Neural cell (in vitro differentiated cells): Measurements from ENCODE around the gene TEX9.

Source experiments
- EP300 ChIP-seq: fragments of 450-650 bp; conservative IDR thresholded peaks from 2 replicates; pipeline ENCODE4 v1.6.1; 2014; ENCODE audit warnings: antibody characterized with exemption, mild to moderate bottlenecking, moderate library complexity; ENCODE audit not compliant: poor library complexity, severe bottlenecking
- EZH2 ChIP-seq: fragments of 200-600, 300-800 bp; shearing (Covaris generic), sonication (generic); IDR thresholded peaks from 2 replicates; pipeline ENCODE4 v1.6.1; 2014; ENCODE audit warnings: antibody characterized with exemption, low read length, borderline replicate concordance, mild to moderate bottlenecking; ENCODE audit not compliant: insufficient read depth, poor library complexity, severe bottlenecking
- MXI1 ChIP-seq: fragments of 450-650 bp; conservative IDR thresholded peaks from 2 replicates; pipeline ENCODE4 v1.6.1; 2014; ENCODE audit warnings: antibody characterized with exemption, mild to moderate bottlenecking; ENCODE audit not compliant: poor library complexity, severe bottlenecking
- RAD21 ChIP-seq: fragments of 450-650 bp; conservative IDR thresholded peaks from 2 replicates; pipeline ENCODE4 v1.6.1; 2014; ENCODE audit warnings: antibody characterized with exemption, mild to moderate bottlenecking, moderate library complexity
- TAF1 ChIP-seq: IDR thresholded peaks from 2 replicates; pipeline ENCODE4 v1.6.1; 2012; ENCODE audit warnings: low read depth
- TF ChIP-seq, protein P1 (sequence below): fragments of 450-650 bp; IDR thresholded peaks from 2 replicates; pipeline ENCODE4 v1.5.1; 2014; ENCODE audit warnings: antibody characterized with exemption, mild to moderate bottlenecking, moderate library complexity; ENCODE audit not compliant: poor library complexity, severe bottlenecking
- TF ChIP-seq, protein P2 (sequence below): IDR thresholded peaks from 2 replicates; pipeline ENCODE4 v1.6.1; 2012; ENCODE audit warnings: borderline replicate concordance

DNA sequence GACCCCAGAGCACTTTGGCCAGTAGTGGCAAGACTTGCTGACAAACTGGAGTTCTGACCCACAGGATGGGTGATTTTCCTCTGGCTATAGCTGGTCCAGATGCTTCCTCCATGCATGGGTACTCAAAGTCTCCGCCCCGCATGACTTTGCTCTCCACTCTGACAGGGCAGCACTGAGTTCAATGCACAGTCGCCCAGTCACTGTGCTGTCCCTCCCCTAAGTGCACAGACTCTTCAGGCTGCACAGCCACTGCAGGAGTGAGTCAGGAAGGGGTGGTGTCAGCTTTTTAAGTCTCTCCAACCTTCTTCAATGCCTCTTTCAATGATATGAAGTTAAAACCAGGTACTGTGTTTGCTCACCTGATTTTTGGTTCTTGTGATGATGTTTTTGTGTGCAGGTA is 17.8 kb downstream of the TEX9 start:
- TF ChIP-seq, protein P1, sequence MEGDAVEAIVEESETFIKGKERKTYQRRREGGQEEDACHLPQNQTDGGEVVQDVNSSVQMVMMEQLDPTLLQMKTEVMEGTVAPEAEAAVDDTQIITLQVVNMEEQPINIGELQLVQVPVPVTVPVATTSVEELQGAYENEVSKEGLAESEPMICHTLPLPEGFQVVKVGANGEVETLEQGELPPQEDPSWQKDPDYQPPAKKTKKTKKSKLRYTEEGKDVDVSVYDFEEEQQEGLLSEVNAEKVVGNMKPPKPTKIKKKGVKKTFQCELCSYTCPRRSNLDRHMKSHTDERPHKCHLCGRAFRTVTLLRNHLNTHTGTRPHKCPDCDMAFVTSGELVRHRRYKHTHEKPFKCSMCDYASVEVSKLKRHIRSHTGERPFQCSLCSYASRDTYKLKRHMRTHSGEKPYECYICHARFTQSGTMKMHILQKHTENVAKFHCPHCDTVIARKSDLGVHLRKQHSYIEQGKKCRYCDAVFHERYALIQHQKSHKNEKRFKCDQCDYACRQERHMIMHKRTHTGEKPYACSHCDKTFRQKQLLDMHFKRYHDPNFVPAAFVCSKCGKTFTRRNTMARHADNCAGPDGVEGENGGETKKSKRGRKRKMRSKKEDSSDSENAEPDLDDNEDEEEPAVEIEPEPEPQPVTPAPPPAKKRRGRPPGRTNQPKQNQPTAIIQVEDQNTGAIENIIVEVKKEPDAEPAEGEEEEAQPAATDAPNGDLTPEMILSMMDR = no peak
- TF ChIP-seq TAF1 (no peak), EP300 (no peak), EZH2 (no peak), RAD21 (no peak), MXI1 (no peak)
- TF ChIP-seq, protein P2, sequence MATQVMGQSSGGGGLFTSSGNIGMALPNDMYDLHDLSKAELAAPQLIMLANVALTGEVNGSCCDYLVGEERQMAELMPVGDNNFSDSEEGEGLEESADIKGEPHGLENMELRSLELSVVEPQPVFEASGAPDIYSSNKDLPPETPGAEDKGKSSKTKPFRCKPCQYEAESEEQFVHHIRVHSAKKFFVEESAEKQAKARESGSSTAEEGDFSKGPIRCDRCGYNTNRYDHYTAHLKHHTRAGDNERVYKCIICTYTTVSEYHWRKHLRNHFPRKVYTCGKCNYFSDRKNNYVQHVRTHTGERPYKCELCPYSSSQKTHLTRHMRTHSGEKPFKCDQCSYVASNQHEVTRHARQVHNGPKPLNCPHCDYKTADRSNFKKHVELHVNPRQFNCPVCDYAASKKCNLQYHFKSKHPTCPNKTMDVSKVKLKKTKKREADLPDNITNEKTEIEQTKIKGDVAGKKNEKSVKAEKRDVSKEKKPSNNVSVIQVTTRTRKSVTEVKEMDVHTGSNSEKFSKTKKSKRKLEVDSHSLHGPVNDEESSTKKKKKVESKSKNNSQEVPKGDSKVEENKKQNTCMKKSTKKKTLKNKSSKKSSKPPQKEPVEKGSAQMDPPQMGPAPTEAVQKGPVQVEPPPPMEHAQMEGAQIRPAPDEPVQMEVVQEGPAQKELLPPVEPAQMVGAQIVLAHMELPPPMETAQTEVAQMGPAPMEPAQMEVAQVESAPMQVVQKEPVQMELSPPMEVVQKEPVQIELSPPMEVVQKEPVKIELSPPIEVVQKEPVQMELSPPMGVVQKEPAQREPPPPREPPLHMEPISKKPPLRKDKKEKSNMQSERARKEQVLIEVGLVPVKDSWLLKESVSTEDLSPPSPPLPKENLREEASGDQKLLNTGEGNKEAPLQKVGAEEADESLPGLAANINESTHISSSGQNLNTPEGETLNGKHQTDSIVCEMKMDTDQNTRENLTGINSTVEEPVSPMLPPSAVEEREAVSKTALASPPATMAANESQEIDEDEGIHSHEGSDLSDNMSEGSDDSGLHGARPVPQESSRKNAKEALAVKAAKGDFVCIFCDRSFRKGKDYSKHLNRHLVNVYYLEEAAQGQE = no peak
